H9 (cell line): Measurements from ENCODE around the gene FGFR1OP2. TPM values are rescaled to one million over a fixed set of nuclear protein-coding genes. Genes with fewer than 3 reads are reported as not detected.

Experiments
- DNase-seq: peaks from one replicate; pipeline ENCODE4 v3.0.0-alpha.2; 2017
- H2AFZ ChIP-seq: one replicate; pipeline ENCODE4 v1.6.1; 2013; ENCODE audit warnings: mild to moderate bottlenecking, low read length, control low read depth, moderate library complexity
- H2AK5ac ChIP-seq: 2 replicates; pipeline ENCODE4 v1.6.1; 2013; ENCODE audit warnings: low read length, control low read depth, mixed read lengths; ENCODE audit not compliant: insufficient read length
- H2BK120ac ChIP-seq: one replicate; pipeline ENCODE4 v1.6.1; 2013; ENCODE audit warnings: low read depth, mild to moderate bottlenecking, low read length, control low read depth, inconsistent platforms; ENCODE audit not compliant: poor library complexity, severe bottlenecking
- H2BK12ac ChIP-seq: 2 replicates; pipeline ENCODE4 v1.6.1; 2013; ENCODE audit warnings: low read length, control low read depth, mixed read lengths, low read depth; ENCODE audit not compliant: insufficient read length
- H2BK15ac ChIP-seq: 2 replicates; pipeline ENCODE4 v1.6.1; 2013; ENCODE audit warnings: low read depth, low read length, control low read depth
- H2BK20ac ChIP-seq: one replicate; pipeline ENCODE4 v1.6.1; 2013; ENCODE audit warnings: low read depth, mild to moderate bottlenecking, low read length, control low read depth, inconsistent platforms; ENCODE audit not compliant: poor library complexity, severe bottlenecking
- H2BK5ac ChIP-seq: 2 replicates; pipeline ENCODE4 v1.6.1; 2013; ENCODE audit warnings: low read length, control low read depth, mixed read lengths; ENCODE audit not compliant: insufficient read length
- H3K14ac ChIP-seq: 2 replicates; pipeline ENCODE4 v1.6.1; 2013; ENCODE audit warnings: low read length, control low read depth; ENCODE audit not compliant: insufficient read depth
- H3K18ac ChIP-seq: 2 replicates; pipeline ENCODE4 v1.6.1; 2013; ENCODE audit warnings: low read depth, mild to moderate bottlenecking, mixed read lengths, low read length, control low read depth; ENCODE audit not compliant: insufficient read length
- H3K23ac ChIP-seq: 2 replicates; pipeline ENCODE4 v1.6.1; 2013; ENCODE audit warnings: low read length, control low read depth, mixed read lengths, low read depth; ENCODE audit not compliant: insufficient read length
- H3K23me2 ChIP-seq: 2 replicates; pipeline ENCODE4 v1.6.1; 2013; ENCODE audit warnings: low read depth, mild to moderate bottlenecking, mixed read lengths, low read length, control low read depth; ENCODE audit not compliant: insufficient read length, poor library complexity, severe bottlenecking
- H3K27ac ChIP-seq: 2 replicates; pipeline ENCODE4 v1.5.1; 2013; ENCODE audit warnings: low read length, control low read depth, mixed read lengths, low read depth; ENCODE audit not compliant: insufficient read length
- H3K27me3 ChIP-seq: 2 replicates; pipeline ENCODE4 v1.6.1; 2013; ENCODE audit warnings: low read length, control low read depth, inconsistent platforms; ENCODE audit not compliant: insufficient read depth
- H3K4ac ChIP-seq: 2 replicates; pipeline ENCODE4 v1.6.1; 2013; ENCODE audit warnings: low read depth, mild to moderate bottlenecking, control low read depth, inconsistent platforms, low read length, moderate library complexity
- H3K4me1 ChIP-seq: 2 replicates; pipeline ENCODE4 v1.6.1; 2013; ENCODE audit warnings: low read length, control low read depth, inconsistent platforms; ENCODE audit not compliant: insufficient read depth
- H3K4me2 ChIP-seq: 2 replicates; pipeline ENCODE4 v1.6.1; 2013; ENCODE audit warnings: low read length, control low read depth, mixed read lengths; ENCODE audit not compliant: insufficient read length, insufficient read depth
- H3K56ac ChIP-seq: 2 replicates; pipeline ENCODE4 v1.6.1; 2013; ENCODE audit warnings: low read depth, mild to moderate bottlenecking, mixed read lengths, low read length, control low read depth; ENCODE audit not compliant: insufficient read length
- H3K79me1 ChIP-seq: 2 replicates; pipeline ENCODE4 v1.6.1; 2013; ENCODE audit warnings: low read depth, mild to moderate bottlenecking, moderate library complexity, low read length, control low read depth, inconsistent platforms; ENCODE audit not compliant: insufficient read depth, poor library complexity, severe bottlenecking
- H3K79me2 ChIP-seq: 2 replicates; pipeline ENCODE4 v1.6.1; 2013; ENCODE audit warnings: low read length, control low read depth, inconsistent platforms; ENCODE audit not compliant: insufficient read depth
- H3K9ac ChIP-seq: 2 replicates; pipeline ENCODE4 v1.6.1; 2013; ENCODE audit warnings: low read length, control low read depth, mixed read lengths; ENCODE audit not compliant: insufficient read length; ENCODE audit errors: extremely low read depth
- H3K9me3 ChIP-seq: one replicate; pipeline ENCODE4 v1.6.1; 2013; ENCODE audit warnings: low read depth, low read length, inconsistent platforms; ENCODE audit not compliant: control insufficient read depth
- H3T11ph ChIP-seq: one replicate; pipeline ENCODE4 v1.6.1; 2013; ENCODE audit warnings: mild to moderate bottlenecking, low read length, control low read depth, inconsistent platforms
- H4K20me1 ChIP-seq: one replicate; pipeline ENCODE4 v1.6.1; 2013; ENCODE audit not compliant: control insufficient read depth, insufficient read length, insufficient read depth
- H4K5ac ChIP-seq: 2 replicates; pipeline ENCODE4 v1.6.1; 2013; ENCODE audit warnings: low read depth, mild to moderate bottlenecking, mixed read lengths, low read length, control low read depth; ENCODE audit not compliant: insufficient read length
- H4K8ac ChIP-seq: replicated peaks from 2 replicates; pipeline ENCODE4 v1.6.1; 2013; ENCODE audit warnings: low read length, control low read depth, mixed read lengths, low read depth; ENCODE audit not compliant: insufficient read length
- H4K91ac ChIP-seq: 2 replicates; pipeline ENCODE4 v1.6.1; 2013; ENCODE audit warnings: low read depth, mild to moderate bottlenecking, moderate library complexity, mixed read lengths, low read length, control low read depth; ENCODE audit not compliant: insufficient read length
- H3K27ac Mint-ChIP-seq, 3 experiments: 2 replicates in 2 of 3; 3 replicates in 1 of 3; pipeline ENCODE4 v1.8.0; 2020 to 2021; ENCODE audit warnings: mixed read lengths in 3 of 3, mild to moderate bottlenecking in 1 of 3, moderate library complexity in 1 of 3
- H3K27me3 Mint-ChIP-seq: 2 replicates; pipeline ENCODE4 v1.8.0; 2021; ENCODE audit warnings: low read depth, mild to moderate bottlenecking, moderate library complexity, mixed read lengths
- H3K36me3 Mint-ChIP-seq, 3 experiments: 2 replicates in 2 of 3; 3 replicates in 1 of 3; pipeline ENCODE4 v1.8.0; 2020 to 2021; ENCODE audit warnings: low read depth in 3 of 3, mixed read lengths in 3 of 3; ENCODE audit not compliant: insufficient read depth in 1 of 3
- H3K4me1 Mint-ChIP-seq, 2 experiments: 2 replicates each; pipeline ENCODE4 v1.8.0; 2020; ENCODE audit warnings: mixed read lengths in 2 of 2
- H3K4me3 Mint-ChIP-seq, 2 experiments: 2 replicates in 1 of 2; 3 replicates in 1 of 2; pipeline ENCODE4 v1.8.0; 2020 to 2021; ENCODE audit warnings: mild to moderate bottlenecking in 2 of 2, mixed read lengths in 2 of 2, moderate library complexity in 1 of 2
- H3K9me3 Mint-ChIP-seq, 2 experiments: 2 replicates in 1 of 2; 3 replicates in 1 of 2; pipeline ENCODE4 v1.8.0; 2020; ENCODE audit warnings: mild to moderate bottlenecking in 2 of 2, mixed read lengths in 2 of 2, moderate library complexity in 1 of 2
- CTCF ChIP-seq: fragments of 200-600 bp; sonication (generic); conservative IDR thresholded peaks from 3 replicates; pipeline ENCODE4 v1.8.0; 2021; ENCODE audit warnings: antibody characterized with exemption, mild to moderate bottlenecking
- WGBS: extraction: QIAGEN DNeasy Blood & Tissue Kit; methylation state at CpG from one replicate; pipeline ENCODE4 v1.1.7; 2013; ENCODE audit warnings: missing lambda C conversion rate, low lambda C conversion rate, mixed read lengths; ENCODE audit not compliant: insufficient read length; ENCODE audit errors: extremely low coverage; 5-methylcytosine and 5-hydroxymethylcytosine counted together
- total RNA-seq: library from RNA; stranded (reverse); gene quantifications from 2 replicates; pipeline ENCODE4 v1.2.1, GENCODE V29; 2021

The FGFR1OP2 gene
- total RNA-seq, 1 experiment from 2014 or later: 30.0 TPM

- Mint-ChIP-seq H3K4me1 (no peaks in the 10 kb centered on the region), H3K27ac (no peak overlapping the region), H3K9me3 (no peaks in the 10 kb centered on the region), H3K4me3 (no peak overlapping the region), H3K36me3 (peaks cover 5 to 49% (median 28%) of the 10 kb centered on the region in 3 experiments; a peak in 6 of 7 replicates), H3K27me3 (no peaks in the 10 kb centered on the region)
- Histone ChIP-seq H2AK5ac (no peak overlapping the region), H3K4ac (no peak overlapping the region), H2BK12ac (no peak overlapping the region), H2BK20ac (no peak overlapping the region), H2BK5ac (no peak overlapping the region), H3K18ac (no peak overlapping the region), H4K8ac (no peak overlapping the region), H2BK15ac (no peak overlapping the region), H3K79me2 (no peaks in the 10 kb centered on the region), H3K56ac (no peak overlapping the region), H4K91ac (no peak overlapping the region), H4K5ac (no peak overlapping the region), H3K4me2 (no peak overlapping the region), H3K27ac (no peak overlapping the region), H2BK120ac (no peak overlapping the region), H3K9ac (no peak overlapping the region), H4K20me1 (no peaks in the 10 kb centered on the region), H3T11ph (no peak overlapping the region), H3K27me3 (no peaks in the 10 kb centered on the region), H3K23ac (no peak overlapping the region), H3K14ac (no peak overlapping the region), H3K79me1 (peaks cover 5% of the 10 kb centered on the region), H3K4me1 (no peaks in the 10 kb centered on the region), H2AFZ (no peak overlapping the region), H3K23me2 (no peaks in the 10 kb centered on the region), H3K9me3 (no peaks in the 10 kb centered on the region)
- DNase-seq: no peak
- no peak for TF ChIP-seq CTCF
- no CpG with 5 or more reads among the region's 2 CpGs for WGBS
Measured at GRCh38 chr12:26995706-26996105, 57.4 kb downstream of the FGFR1OP2 start.
